Hepatocyte (in vitro differentiated cells): ENCODE results near the gene MPP4. TPM values are rescaled to one million over a fixed set of nuclear protein-coding genes. Genes with fewer than 3 reads are reported as not detected.

Experiments used
- DNase-seq: peaks from one replicate; pipeline ENCODE4 v3.0.0-alpha.2; 2016; ENCODE audit warnings: low spot score
- H2AFZ ChIP-seq: fragments of 200-600 bp; sonication (generic); 2 replicates; pipeline ENCODE4 v1.6.0; 2016; ENCODE audit warnings: antibody characterized with exemption, mild to moderate bottlenecking
- H3K27ac ChIP-seq: fragments of 200-600 bp; sonication (generic); 2 replicates; pipeline ENCODE4 v1.5.1; 2016; ENCODE audit warnings: mild to moderate bottlenecking
- H3K27me3 ChIP-seq: fragments of 200-600 bp; sonication (generic); 2 replicates; pipeline ENCODE4 v1.6.1; 2016
- H3K36me3 ChIP-seq: fragments of 200-600 bp; sonication (generic); replicated peaks from 2 replicates; pipeline ENCODE4 v1.5.1; 2016; ENCODE audit warnings: low read depth; ENCODE audit not compliant: insufficient read depth
- H3K4me1 ChIP-seq: fragments of 200-600 bp; sonication (generic); 2 replicates; pipeline ENCODE4 v1.5.1; 2016; ENCODE audit warnings: mild to moderate bottlenecking, moderate library complexity; ENCODE audit not compliant: insufficient read depth
- H3K4me2 ChIP-seq: fragments of 200-600 bp; sonication (generic); 2 replicates; pipeline ENCODE4 v1.6.0; 2016
- H3K4me3 ChIP-seq: fragments of 200-600 bp; sonication (generic); 2 replicates; pipeline ENCODE4 v1.5.1; 2016; ENCODE audit warnings: mild to moderate bottlenecking
- H3K79me2 ChIP-seq: fragments of 200-600 bp; sonication (generic); 2 replicates; pipeline ENCODE4 v1.6.0; 2017; ENCODE audit warnings: mild to moderate bottlenecking
- H3K9me2 ChIP-seq: fragments of 200-600 bp; sonication (generic); replicated peaks from 2 replicates; pipeline ENCODE4 v1.6.0; 2017; ENCODE audit warnings: mild to moderate bottlenecking; ENCODE audit not compliant: insufficient read depth
- H3K9me3 ChIP-seq: fragments of 200-600 bp; sonication (generic); 2 replicates; pipeline ENCODE4 v1.5.1; 2016; ENCODE audit warnings: low read depth, mild to moderate bottlenecking
- H4K20me1 ChIP-seq: fragments of 200-600 bp; sonication (generic); 2 replicates; pipeline ENCODE4 v1.6.0; 2016; ENCODE audit warnings: mild to moderate bottlenecking; ENCODE audit not compliant: insufficient read depth, poor library complexity, severe bottlenecking
- EZH2 ChIP-seq: fragments of 200-600 bp; sonication (generic); IDR thresholded peaks from 2 replicates; pipeline ENCODE4 v1.6.1; 2016; ENCODE audit warnings: antibody characterized with exemption, mild to moderate bottlenecking, borderline replicate concordance
- EZH2phosphoT487 ChIP-seq: fragments of 200-600 bp; sonication (generic); IDR thresholded peaks from one replicate; pipeline ENCODE4 v1.6.1; 2018; ENCODE audit warnings: antibody characterized with exemption, mild to moderate bottlenecking, low read depth, moderate library complexity; ENCODE audit not compliant: unreplicated experiment, severe bottlenecking
- WGBS: methylation state at CpG from one replicate; pipeline ENCODE4 v1.1.6; 2016; ENCODE audit warnings: low lambda C conversion rate; ENCODE audit errors: missing lambda C conversion rate; 5-methylcytosine and 5-hydroxymethylcytosine counted together
- polyA plus RNA-seq: library from polyadenylated mRNA; unstranded; fragments of >200 nt; fragmentation: Nextera tagmentation; extraction: Ambion mirVana; gene quantifications from 2 replicates; pipeline ENCODE4 v1.2.1, GENCODE V29; 2016
- total RNA-seq: library from RNA; depleted of rRNA; stranded (reverse); fragments of >200 nt; gene quantifications from 2 replicates; pipeline ENCODE4 v1.2.3, GENCODE V29; 2014
- TF ChIP-seq, protein P1 (sequence below): fragments of 200-600 bp; sonication (generic); IDR thresholded peaks from 2 replicates; pipeline ENCODE4 v1.5.1; 2016; ENCODE audit warnings: antibody characterized with exemption, mild to moderate bottlenecking; ENCODE audit not compliant: poor library complexity

The MPP4 gene
- total and polyA plus RNA-seq, 2 experiments from 2014 or later = 0.19 to 0.77 TPM

DNA sequence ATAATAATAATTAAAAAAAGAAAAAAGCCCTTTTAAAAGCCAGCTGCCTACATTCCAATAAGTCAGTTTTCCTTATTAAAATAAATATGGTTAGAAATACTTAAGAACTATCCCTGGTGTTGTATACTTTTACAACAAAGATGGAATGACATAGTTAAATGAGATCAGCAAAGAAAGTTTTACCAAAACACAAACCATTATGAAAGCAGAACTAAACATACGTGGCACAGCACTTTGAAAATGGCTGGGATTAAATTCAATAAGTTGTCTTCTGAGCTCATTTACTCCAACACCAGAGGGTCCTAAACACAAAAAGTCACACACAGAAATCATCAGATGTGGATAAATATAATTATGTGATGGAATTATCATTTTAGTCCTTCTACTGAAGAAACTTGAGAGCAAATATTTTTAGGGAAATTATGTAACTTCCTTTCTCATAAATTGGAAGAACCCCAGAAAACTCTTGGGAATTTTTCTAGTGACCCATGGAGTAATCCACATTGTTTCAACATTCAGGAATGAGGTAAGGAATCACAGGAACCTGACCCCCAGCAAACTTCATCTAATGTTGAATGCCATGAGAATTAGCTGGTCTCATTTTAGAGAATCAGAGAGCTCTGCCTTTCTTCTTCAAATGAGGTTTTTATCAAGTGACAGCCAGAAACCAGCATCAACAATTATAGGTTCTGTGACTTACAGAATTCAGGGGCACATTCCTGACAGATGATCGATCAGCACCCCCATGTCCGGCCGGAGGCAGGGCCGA lies 43.6 kb downstream of the MPP4 start:
- no peak overlapping the region for H3K4me2 ChIP-seq
- no peak for DNase-seq
- no peaks in the 10 kb centered on the region for H3K27me3 ChIP-seq
- no peaks in the 10 kb centered on the region for H4K20me1 ChIP-seq
- no peaks in the 10 kb centered on the region for H3K4me1 ChIP-seq
- H3K79me2 ChIP-seq = no peaks in the 10 kb centered on the region
- no peaks in the 10 kb centered on the region for H3K36me3 ChIP-seq
- H3K9me3 ChIP-seq = no peaks in the 10 kb centered on the region
- TF ChIP-seq EZH2phosphoT487 (no peak), EZH2 (no peak)
- TF ChIP-seq, protein P1, sequence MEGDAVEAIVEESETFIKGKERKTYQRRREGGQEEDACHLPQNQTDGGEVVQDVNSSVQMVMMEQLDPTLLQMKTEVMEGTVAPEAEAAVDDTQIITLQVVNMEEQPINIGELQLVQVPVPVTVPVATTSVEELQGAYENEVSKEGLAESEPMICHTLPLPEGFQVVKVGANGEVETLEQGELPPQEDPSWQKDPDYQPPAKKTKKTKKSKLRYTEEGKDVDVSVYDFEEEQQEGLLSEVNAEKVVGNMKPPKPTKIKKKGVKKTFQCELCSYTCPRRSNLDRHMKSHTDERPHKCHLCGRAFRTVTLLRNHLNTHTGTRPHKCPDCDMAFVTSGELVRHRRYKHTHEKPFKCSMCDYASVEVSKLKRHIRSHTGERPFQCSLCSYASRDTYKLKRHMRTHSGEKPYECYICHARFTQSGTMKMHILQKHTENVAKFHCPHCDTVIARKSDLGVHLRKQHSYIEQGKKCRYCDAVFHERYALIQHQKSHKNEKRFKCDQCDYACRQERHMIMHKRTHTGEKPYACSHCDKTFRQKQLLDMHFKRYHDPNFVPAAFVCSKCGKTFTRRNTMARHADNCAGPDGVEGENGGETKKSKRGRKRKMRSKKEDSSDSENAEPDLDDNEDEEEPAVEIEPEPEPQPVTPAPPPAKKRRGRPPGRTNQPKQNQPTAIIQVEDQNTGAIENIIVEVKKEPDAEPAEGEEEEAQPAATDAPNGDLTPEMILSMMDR = no peak
- no peaks in the 10 kb centered on the region for H3K9me2 ChIP-seq
- H3K4me3 ChIP-seq = no peak overlapping the region
- WGBS = 88% methylated on average over 5 of the region's 5 CpGs
- no peak overlapping the region for H2AFZ ChIP-seq
- no peak overlapping the region for H3K27ac ChIP-seq

DNA sequence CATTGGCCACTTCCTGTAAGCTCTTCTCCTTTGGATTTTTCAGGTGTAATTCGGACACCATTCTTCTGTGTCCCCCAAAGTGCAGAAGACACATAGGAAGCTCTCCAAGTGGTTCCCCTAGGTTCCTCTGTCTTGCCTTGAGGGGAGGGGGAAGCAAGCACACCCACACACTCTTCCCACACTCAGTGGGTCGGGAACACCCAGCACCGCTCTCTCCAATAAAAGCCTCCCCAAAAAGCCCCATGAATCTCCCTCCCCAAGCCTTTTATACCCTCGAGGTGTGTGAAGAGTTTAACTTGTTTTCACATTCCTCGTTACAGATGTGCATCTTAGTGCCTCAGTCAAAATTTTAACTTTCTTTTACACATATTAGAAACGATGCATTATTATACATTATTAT lies 45.2 kb downstream of the MPP4 start:
- H3K27me3 ChIP-seq = no peaks in the 10 kb centered on the region
- no peak overlapping the region for H3K4me2 ChIP-seq

DNA sequence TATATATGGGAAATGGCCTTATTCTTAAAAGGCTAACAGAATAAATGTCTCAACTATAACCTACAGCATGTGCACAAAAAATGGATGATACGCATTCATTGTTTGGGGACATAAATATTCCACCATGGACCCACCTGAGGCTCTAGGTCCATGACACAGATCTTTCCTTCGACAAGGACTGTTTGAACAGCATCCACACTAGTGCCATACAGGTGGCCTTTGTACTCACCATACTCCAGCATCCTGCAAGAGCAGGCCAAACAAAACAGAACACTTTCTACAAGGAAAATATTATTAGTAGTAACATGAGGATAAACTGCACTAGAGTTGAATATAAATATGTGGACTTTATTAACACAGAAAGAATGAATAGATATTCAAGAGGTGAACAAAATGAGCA lies 49.0 kb downstream of the MPP4 start:
- no peak overlapping the region for H3K4me2 ChIP-seq
- no peak overlapping the region for H2AFZ ChIP-seq
- H3K27me3 ChIP-seq = no peaks in the 10 kb centered on the region
- no peaks in the 10 kb centered on the region for H3K9me2 ChIP-seq
- no peak overlapping the region for H3K27ac ChIP-seq
- WGBS = 85% methylated on average over 2 of the region's 2 CpGs
- no peak for TF ChIP-seq EZH2phosphoT487
- no peak for TF ChIP-seq EZH2
- H3K36me3 ChIP-seq = no peaks in the 10 kb centered on the region
- H3K9me3 ChIP-seq = no peaks in the 10 kb centered on the region
- no peaks in the 10 kb centered on the region for H4K20me1 ChIP-seq
- no peak overlapping the region for H3K4me3 ChIP-seq
- DNase-seq = no peak
- H3K79me2 ChIP-seq = no peaks in the 10 kb centered on the region
- H3K4me1 ChIP-seq = no peaks in the 10 kb centered on the region

More for the DNA sequence above, 45.2 kb downstream of the MPP4 start:
- no peaks in the 10 kb centered on the region for H4K20me1 ChIP-seq
- H3K4me1 ChIP-seq = no peaks in the 10 kb centered on the region
- H3K36me3 ChIP-seq = no peaks in the 10 kb centered on the region
- H3K4me3 ChIP-seq = no peak overlapping the region
- no peak for DNase-seq
- TF ChIP-seq EZH2 (no peak), EZH2phosphoT487 (no peak)
- TF ChIP-seq, protein P1 = no peak
- H3K79me2 ChIP-seq = no peaks in the 10 kb centered on the region
- no peak overlapping the region for H2AFZ ChIP-seq
- WGBS = 89% methylated on average over 6 of the region's 6 CpGs
- H3K9me3 ChIP-seq = no peaks in the 10 kb centered on the region
- no peaks in the 10 kb centered on the region for H3K9me2 ChIP-seq
- no peak overlapping the region for H3K27ac ChIP-seq

DNA sequence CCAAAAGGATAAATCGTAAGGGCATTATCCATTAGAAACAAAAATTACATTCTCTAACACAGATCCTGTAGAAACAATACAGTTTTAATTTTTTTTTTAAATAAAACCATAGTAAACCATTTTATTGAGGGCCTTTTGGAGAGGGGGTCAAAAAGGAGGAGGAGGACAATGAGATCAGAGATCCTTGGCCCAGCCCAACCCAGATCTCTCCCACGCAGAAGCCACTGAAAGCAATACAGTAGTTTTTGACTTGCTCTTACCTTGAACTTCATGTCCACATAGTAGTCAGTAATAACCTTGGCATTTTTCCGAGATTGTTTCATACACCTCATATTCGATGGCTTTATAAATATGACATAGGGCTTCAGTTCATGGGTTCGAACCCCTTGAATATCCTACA lies 51.0 kb downstream of the MPP4 start:
- H3K4me3 ChIP-seq = no peak overlapping the region
- H4K20me1 ChIP-seq = no peaks in the 10 kb centered on the region
- H3K79me2 ChIP-seq = no peaks in the 10 kb centered on the region
- H3K4me2 ChIP-seq = no peak overlapping the region
- H2AFZ ChIP-seq = no peak overlapping the region
- peaks cover 5% of the 10 kb centered on the region for H3K4me1 ChIP-seq
- H3K9me2 ChIP-seq = no peaks in the 10 kb centered on the region
- DNase-seq = no peak
- H3K27ac ChIP-seq = no peak overlapping the region
- H3K36me3 ChIP-seq = no peaks in the 10 kb centered on the region
- 93% methylated on average over 5 of the region's 5 CpGs for WGBS
- TF ChIP-seq EZH2 (no peak), EZH2phosphoT487 (no peak)
- TF ChIP-seq, protein P1 = no peak
- no peaks in the 10 kb centered on the region for H3K9me3 ChIP-seq
- no peaks in the 10 kb centered on the region for H3K27me3 ChIP-seq
